HG02759 (cell line): ENCODE results near the gene XRN1.
A peak's percentile ranks its signal among the peaks of the same experiment; 100 is the strongest.
"Not testable (repeated sequence)": the region's sequence is repeated elsewhere in the genome, so short reads cannot be mapped to it uniquely, and the experiment has no call there.

Experiments
- ATAC-seq: cut with Tn5 transposase; IDR thresholded peaks from one replicate; pipeline ENCODE4 v1.9.1; 2021; ENCODE audit warnings: mild to moderate bottlenecking, moderate library complexity; ENCODE audit not compliant: unreplicated experiment

Gene XRN1

DNA sequence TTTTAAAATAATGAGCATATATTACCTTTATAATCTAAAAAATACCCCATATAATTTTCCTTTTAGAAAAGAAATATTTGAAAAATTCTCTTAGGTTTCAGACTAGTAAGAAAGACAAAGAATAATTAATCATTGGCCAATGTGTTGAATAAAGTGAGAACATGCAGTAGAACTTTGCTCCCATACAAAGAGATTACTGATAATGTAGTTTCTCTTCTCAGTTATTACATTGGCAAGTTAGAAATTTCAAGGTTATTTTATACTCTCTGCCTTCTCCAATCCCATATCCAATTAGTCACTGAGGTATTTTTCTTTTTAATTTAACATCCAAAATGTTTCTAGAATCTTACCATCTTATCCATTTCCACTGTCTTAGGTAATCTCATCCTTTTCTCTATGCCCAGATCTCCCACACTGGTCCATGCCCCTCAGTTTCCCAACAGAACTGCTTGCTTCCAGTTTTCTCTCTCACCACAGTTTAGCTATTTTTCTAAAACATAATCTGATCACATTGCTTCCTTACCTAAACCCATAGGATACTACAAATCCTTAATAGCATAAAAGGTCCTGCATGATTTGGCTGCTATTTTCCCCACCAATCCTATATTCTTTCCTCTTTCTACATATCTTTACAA is 10.8 kb downstream of the XRN1 start:
- ATAC-seq = no peak

DNA sequence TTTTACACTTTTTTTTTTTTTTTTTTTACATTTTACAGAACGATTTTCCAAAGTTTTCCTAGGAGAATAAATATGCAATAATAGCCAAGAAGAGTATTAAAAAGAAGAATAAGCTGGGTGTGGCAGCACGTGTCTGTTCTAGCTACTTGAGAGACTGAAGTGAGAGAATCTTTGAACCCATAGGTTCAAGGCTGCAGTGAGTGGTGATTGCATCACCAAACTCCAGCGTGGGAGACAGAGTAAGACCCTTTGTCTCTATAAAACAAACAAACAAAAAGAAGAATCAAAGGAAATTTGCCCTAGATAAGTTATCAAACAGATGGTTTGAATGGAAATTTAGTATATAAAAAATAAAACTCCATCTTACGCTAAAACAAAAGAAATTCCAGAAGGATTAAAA is 13.3 kb downstream of the XRN1 start:
- no peak for ATAC-seq

DNA sequence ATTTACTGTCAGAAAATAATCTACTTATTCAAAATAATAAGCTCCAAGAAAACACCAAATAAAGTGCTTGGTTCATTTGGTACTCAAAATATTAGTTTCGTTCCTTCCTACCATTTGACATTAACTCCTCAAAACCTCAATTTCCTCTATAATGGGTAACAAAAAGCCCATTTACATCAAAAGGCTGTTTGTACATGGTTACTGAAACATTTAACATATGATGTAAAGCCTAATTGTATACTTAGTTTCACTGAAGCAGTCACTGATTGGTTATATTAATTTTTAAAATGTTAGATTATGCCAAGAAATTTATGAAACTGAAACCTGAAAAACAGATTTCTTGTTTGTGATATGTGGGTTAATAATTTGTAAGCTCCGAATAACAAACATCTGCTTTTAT is 14.7 kb downstream of the XRN1 start:
- peak; percentile 60 for ATAC-seq

DNA sequence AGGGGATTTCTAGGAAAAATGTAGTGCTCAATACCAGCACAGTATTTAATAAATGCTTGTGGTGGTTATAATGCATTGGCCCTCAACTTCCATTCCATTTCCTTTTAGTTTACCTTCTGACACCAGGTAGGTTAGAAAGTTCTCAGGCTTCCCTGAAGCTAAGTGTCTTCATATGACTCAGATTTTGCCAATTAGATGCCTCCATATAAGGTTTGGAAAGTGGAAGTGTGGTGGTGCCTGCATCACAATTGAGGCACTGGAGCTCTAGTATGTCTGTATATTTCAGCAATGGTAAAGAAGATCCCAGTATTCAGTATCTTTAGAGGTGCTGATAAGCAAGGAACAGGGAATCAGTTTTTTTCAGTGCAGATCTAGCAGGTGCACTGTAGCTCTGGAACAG is 18.3 kb downstream of the XRN1 start:
- no peak for ATAC-seq

DNA sequence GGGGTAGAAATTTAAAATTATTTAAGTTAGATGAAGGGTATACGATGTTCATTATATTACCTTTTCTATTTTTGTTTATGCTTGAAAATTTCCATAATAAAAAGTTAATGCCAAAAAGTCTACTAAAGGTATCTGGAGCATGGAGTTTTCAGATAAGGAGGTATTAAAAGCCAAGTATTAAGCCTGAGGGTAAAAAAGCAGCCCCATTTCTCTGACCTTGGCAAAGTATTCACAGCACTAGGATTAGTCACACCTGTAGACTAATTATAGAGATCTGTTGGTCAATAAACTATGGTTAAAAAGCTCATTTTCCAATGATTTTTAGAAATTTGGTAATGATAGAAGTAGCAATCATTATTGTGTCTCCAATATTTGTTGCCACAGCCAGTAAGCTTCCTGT is 23.1 kb downstream of the XRN1 start:
- ATAC-seq = no peak

DNA sequence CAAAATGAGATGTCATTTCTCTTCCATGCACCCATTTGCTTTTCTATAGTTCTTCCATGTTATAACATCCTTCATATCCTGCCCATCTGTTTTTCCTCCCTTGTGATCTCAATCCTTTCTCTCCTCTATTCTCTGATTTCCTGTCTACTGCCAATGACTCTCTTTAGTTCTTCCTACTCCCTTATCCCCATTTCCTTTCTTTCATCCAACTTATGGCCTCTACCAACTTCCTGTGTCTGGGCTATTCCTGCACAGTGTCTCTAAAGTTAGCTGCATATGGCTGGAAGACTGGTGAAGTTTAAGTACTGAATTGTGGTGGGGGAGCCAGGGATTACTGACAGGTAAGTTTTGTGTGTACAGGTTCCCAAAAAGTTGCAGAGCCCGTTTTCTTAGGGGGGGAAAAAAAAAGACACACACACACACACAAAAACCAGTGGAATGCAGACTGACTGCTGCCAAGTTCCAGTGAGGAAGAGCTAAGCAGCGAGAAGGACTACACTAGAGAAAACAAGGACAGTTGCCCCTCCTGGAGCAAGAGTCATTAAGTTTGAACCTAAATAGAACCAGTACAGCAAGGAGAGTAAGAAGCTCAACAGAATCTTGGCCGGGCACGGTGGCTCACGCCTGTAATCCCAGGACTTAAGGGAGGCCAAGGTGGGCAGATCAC is 28.8 kb downstream of the XRN1 start:
- ATAC-seq = no peak

DNA sequence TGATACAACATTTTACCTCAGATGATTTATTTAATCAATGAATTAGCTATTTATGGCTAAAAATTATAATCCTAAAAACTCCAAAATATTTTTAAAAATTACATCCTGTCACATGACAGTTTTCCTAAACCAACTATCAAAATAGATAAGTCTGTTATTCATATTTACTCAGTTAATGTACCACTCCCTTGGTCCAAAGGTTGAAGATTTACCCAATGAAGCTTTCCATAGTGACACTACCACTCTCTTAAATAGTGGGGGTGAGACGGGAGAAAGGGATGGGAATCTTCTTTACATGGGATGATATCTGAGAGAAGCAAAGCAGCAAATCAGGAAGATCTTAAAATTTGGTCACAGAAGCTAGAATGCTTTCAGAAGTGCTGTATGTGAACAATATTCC is 30.5 kb downstream of the XRN1 start:
- no peak for ATAC-seq

DNA sequence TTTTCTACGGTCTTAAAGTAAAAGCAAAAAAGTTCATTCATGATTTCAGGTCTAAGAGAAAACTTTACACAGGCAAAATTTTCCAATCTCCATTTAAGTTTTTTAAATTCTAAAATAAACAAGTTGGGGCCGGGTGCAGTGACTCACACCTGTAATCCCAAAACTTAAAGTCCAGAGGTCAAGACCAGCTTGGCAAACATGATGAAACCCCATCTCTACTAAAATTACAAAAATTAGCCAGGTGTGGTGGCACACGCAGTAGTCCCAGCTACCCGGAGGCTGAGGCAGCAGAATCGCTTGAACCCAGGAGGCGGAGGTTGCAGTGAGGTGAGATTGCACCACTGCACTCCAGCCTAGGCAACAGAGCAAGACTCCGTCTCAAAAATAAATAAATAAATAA is 47.3 kb downstream of the XRN1 start:
- not testable (repeated sequence) for ATAC-seq

DNA sequence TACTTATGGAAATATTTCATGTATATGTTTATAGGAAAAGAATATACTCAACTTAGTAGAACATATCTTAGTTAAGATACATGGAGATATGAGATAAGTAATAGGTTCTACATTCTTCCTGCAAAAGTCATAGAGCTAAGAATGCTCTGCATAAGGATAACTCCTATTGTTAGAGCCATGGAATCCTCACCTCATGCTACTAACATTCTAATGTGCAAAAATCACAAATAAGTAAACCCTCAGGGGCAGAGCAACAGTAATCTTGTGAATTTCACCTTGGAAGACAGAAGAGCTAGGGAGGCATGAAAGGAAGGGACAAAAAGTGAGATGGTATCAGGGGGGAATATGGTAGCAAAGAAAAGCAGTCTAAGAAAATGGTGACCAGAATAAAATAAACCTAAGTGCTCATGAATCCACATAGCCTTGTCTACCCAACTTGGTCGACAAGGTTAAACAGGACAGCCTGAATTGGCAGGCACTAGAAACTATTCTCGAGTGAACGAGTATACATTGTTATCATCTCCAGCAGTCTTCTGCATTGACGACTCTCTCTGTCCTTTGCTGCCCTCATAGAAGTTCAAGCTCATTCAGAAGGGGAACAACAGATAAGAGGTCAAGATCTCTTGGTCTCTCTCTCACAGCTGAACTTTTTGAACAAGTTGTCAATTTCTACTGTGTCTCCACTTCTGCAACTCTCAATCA is 52.8 kb downstream of the XRN1 start:
- no peak for ATAC-seq

DNA sequence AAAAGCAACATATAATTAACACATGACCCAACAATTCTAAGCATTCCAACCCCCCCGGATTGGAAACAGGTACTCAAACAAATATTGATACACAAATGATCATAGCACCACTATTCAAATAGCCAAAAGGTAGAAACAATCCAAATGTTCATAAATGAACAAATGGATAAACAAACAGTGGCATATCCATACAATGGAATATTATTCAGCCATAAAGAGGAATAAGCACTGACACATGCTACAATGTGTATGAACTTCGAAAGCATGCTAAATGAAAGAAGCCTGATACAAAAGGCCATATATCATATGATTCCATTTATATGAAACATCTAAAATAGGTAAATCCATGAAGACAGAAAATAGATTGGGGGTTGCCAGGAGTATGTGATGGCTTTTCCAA is 62.8 kb downstream of the XRN1 start:
- ATAC-seq = no peak

DNA sequence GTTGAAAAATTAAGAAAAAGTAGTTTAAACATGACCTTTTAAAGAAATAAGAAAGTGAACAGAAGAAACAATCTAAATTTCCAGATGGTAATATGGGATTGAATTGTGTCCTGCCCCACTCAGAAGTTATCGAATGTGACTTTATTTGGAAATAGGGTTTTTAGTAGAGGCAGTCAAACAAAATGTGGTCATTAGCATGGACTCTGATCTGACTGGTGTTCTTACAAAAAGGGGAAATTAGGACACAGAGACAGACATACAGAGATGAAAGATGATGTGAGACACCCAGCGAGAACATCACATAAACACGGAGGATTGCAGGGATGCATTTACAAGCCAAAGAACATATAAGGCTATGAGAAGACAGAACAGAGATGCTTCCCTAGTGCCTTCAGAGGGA is 73.2 kb downstream of the XRN1 start:
- ATAC-seq = no peak

DNA sequence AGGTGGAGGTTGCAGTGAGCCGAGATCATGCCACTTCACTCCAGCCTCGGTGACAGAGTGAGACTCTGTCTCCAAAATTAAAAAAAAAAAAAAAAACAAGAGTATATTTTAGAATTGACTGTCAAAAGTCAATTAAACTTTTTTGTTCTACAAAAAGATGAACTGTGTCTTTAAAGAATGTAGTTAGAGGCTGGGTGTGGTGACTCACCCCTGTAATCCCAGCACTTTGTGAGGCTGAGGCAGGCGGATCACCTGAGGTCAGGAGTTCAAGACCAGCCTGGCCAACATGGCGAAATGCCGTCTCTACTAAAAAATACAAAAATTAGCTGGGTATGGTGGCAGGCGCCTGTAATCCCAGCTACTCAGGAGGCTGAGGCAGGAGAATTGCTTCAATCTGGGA is 78.3 kb downstream of the XRN1 start:
- not testable (repeated sequence) for ATAC-seq

DNA sequence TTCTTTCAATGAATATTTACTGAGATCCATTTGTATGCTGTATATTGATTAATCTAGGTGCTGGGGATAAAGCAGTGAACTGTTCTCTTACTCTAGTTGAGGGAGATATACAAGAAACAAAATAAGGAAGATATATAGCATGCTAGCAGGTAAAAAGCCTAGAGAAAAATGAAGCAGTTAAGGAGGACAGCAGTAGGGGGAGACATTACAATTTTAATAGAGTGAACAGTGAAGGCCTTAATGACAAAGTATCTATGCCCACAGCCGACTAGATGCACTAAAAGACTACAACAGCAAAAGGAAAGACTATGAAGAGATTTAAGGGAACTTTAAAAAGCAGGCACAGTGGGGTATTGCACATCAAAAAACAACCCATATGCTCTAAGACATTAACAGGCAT is 81.4 kb downstream of the XRN1 start:
- ATAC-seq = no peak

DNA sequence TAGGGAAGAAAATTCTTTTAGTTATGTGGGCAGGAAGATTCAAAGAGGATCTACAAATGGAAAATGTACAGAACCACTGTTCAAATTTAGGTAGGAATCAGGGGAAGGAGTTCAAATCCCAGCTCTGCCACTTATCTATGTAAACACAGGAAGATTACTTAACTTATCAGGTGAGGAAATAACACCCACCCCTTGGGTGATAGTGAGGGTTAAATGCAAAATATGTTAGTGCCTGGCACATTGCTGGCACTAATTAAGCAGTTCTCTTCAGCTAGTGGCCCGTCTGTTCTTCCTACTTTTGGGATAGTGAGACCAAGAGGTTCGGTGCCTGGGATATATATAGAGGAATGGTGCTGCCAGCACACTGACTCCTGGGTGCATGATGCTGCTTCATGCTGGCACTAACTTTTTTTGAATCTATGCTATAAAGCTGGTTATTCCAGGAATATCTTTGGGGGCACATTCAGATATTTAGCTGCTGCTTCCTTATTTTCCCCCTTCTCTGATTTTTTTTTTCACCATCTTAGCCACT is 83.8 kb downstream of the XRN1 start:
- ATAC-seq = no peak

DNA sequence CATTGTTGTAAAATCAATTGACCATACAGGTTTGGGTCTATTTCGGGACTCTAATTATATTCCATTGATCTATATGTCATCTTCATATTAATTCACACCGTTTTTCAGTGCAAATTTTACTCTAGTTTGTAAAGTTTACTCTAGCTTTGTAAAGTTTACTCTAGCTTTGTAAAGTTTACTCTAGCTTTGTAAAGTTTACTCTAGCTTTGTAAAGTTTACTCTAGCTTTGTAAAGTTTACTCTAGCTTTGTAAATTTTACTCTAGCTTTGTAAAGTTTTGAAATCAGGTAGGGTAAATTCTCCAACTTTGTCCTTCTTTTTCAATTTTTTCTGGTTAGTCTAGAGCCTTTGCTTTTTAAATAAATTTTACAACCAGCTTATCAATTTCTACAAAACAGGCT is 84.4 kb downstream of the XRN1 start:
- ATAC-seq = not testable (repeated sequence)

DNA sequence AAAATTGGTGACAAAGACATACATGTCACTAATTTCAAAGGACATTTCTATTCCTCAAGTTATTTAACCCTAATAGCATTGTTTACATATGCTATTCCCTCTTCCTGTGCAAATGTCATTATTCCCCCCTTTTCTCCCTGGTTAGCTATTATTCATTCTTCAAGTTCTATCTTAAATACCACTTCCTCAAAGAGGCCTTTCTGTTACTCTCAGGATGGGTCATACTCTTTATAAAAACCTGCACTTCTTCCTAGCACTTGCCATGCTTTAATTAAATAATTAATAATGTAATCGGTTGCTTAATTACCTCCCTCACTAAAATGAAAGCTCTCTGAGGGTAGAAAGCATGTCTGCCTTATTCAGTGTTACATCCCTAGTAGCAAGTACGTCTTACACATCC is 88.5 kb downstream of the XRN1 start:
- ATAC-seq = no peak

DNA sequence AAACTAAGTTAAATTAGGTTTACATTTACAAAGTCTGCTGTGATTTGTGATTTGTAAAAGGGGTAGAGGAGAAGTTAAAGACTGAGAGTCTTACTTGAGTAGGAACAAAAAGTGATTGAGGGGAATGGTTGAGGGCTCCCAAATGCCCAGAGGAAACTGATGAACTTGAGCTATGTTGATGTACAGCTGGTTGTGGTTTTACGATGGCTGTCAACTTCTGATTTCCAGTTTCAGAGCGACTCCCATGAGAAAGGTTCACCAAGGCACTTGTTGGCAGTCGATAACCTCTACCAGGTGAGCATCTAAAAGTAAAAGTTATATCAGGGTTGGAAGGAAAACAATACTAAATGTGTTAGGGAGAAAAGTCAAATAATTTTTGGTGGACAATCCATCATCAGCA is 91.0 kb downstream of the XRN1 start:
- ATAC-seq = peak; percentile 53

DNA sequence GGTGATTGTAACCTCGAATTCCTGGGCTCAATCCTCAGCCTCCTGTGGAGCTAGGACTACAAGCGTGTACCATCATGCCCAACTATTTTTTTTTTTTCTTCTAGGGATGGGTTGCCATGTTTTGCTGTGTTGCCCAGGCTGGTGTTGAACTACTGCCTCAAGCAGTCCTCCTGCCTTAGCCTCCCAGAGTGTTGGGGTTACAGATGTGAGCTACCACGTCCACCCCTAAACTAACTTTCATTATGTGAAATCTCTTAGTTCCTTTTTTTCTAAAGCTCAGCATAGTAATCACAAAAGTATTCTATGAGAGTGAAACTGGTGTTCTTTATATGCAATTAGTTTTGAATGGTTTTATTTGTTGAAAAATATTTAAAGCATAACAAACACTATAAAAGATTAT is 92.1 kb downstream of the XRN1 start:
- no peak for ATAC-seq

DNA sequence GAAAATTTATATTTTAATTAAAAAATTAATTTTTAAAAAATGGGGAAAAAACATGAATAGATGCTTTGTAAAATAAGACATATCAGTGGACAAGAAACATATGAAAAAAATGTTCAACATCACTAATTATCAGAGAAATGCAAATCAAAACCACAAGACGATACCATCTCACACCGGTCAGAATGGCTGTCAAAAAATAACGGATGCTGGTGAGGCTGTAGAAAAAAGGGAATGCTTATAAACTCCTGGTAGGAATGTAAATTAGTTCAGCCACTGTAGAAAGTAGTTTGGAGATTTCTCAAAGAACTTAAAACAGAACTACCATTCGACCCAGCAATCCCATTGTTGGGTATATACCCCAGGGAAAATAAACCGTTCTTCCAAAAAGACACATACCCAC is 93.8 kb downstream of the XRN1 start:
- no peak for ATAC-seq

DNA sequence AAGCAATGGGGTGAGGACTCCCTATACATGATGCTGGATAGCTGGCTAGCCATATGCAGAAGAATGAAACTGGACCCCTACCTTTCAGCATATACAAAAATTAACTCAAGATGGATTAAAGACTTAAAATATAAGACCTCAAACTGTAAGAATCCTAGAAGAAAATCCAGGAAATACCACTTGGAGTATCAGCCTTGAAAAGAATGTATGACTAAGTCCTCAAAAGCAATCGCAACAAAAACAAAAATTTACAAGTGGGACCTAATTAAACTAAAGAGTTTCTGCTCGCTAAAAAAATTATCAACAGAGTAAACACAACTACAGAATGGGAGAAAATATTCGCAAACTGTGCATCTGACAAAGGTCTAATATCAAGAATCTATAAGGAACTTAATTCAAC is 94.3 kb downstream of the XRN1 start:
- no peak for ATAC-seq

DNA sequence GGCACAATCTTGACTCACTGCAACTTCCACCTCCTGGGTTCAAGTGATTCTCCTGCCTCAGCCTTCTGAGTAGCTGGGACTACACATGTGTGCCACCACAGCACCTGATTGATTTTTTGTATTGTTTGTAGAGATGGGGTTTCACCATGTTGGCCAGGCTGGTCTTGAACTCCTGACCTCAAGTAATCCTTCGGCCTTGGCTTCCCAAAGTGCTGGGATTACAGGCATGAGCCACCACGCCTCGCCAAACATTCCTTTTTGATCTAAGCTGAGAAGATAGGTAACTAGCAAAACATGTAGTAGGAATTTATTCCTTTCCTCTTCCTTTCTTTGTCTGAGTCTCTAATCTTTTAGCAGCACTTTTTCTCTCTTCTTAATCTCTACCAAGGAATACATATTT is 95.1 kb downstream of the XRN1 start:
- ATAC-seq = not testable (repeated sequence)

DNA sequence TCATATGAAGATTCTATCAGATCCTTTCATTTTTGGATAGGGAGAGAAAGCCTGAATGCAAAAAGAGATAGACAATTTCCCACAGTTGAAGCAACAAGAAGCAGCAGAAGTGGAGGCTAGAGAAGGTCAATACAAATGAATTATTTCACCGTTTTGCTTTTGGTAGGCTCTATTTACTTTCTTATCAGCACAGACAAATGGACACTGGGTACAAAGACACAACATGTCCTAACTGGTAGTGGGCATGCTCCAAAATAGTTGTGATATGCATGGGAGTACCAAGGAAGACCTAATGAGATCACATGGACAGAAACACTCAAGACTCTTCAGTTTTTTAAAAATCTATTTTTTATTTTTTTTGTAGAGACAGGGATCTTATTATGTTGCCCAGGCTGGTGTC is 99.4 kb downstream of the XRN1 start:
- ATAC-seq = no peak
